HG03103 (cell line): ENCODE data around the gene ZFAND2A.
"Not testable (repeated sequence)": the region's sequence is repeated elsewhere in the genome, so short reads cannot be mapped to it uniquely, and the experiment has no call there.

ENCODE experiments used
- ATAC-seq: cut with Tn5 transposase; IDR thresholded peaks from one replicate; pipeline ENCODE4 v1.9.1; 2021; ENCODE audit warnings: low read depth; ENCODE audit not compliant: unreplicated experiment

The ZFAND2A gene

DNA sequence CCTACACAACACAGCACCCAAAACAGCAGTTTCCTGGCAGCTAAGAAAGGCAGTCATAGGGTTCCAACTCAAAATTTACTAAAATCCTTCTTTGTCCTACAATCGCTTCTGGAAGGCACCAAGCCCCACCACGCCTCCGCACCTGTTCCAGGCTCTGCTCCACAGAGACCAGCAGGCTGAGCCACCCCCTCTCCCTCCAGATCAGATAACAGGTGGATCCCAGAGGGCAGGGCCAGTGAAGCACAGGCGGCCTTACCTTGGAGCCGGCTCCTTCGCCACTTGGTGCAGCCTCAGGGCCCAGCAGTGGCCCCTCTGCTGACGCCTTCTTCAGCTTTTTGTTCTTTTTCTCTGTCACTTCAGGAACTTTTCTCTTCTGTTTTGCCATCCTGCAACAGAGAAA, 33.0 kb downstream of the ZFAND2A start:
- no peak for ATAC-seq

DNA sequence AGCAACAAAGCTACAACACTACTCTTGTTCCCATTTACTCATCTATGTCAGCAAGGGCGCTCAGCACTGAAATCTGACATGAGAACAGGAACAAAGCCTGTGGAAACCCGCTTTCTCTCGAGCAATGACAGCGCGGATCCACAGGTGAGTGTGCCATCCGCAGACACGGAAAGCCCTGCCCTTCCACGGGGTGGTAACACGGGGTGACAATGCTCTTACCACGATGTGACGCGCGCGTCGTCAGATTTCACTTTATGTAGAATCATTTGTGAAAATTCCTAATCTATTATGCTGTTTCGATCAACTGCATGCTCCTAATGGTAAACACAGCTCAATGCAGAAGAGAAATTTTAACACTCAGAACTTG, 34.4 kb downstream of the ZFAND2A start:
- no peak for ATAC-seq

DNA sequence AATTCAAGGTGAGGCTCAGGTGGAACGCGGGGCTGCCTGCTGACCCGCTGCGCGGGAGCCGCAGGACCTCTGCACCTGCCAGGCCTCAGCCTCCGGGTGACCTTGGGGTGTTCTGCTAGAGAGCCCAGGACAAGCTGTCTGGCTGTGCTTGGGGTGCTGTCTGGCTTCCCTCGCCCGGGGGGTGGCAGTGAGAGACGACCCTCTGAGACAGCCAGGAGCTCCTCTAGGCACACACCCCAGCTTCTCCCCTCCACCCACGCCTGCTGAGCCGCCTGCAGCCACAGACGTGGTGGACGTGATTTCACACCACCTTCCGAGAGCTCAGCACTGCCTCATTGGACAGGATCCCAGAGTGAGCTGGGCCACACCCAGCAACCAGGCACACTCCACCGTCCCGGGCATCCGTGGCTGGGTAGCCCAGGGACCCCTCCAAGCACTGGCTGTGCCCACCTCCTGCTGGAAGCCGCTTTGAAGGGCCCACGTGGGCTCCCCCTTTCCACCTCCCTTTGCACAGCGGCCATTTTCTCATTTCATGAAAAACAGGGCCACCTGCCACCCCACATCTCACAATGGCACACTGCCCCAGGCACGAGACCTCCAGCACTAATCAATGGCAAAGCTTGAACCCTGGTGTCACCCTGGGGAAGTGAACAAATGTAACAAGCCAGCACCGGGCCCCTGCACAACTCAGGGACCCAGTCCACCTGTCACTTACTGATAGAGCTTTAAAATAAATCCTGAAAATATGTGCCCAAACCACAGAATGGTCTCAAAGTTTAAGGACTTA, 35.0 kb downstream of the ZFAND2A start:
- no peak for ATAC-seq

DNA sequence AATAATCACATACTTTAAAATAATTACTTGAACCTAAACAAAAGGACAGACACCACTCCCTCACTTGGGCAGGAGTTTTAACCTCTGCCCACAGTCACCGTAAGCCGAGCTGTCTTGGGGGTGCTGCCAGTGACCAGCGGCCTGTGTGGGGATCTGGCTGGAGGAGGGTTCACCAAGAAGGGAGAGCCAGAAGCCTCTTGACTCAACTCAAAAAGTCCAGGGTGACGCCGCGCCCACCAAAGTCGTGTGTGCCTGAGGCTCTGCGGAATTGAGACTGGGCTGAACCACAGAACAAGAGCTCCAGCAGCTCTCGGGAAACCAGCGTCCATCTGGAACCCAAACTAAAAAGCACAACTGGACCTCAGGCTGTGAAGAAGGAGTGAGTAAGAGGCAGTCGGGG, 35.8 kb downstream of the ZFAND2A start:
- no peak for ATAC-seq

DNA sequence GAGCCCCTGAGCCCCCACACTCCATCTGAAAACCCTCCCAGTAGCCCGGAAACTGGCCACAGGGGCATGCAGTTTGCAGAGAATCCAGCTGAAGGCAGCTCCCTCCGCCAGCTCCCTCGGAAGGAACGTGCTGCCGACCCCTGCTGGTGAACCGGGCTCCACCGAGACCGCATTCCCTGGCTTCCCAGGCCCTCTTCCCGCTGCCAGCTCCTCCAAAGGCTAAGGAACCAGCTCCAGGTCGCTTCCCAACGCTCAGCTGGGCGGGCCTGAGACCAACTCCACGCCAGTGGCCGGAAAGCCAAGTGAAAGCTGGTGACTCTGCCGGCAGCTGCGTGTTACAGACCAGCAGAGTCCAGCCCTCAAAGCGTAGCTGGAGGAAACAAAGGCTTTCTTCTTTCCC, 36.3 kb downstream of the ZFAND2A start:
- no peak for ATAC-seq

DNA sequence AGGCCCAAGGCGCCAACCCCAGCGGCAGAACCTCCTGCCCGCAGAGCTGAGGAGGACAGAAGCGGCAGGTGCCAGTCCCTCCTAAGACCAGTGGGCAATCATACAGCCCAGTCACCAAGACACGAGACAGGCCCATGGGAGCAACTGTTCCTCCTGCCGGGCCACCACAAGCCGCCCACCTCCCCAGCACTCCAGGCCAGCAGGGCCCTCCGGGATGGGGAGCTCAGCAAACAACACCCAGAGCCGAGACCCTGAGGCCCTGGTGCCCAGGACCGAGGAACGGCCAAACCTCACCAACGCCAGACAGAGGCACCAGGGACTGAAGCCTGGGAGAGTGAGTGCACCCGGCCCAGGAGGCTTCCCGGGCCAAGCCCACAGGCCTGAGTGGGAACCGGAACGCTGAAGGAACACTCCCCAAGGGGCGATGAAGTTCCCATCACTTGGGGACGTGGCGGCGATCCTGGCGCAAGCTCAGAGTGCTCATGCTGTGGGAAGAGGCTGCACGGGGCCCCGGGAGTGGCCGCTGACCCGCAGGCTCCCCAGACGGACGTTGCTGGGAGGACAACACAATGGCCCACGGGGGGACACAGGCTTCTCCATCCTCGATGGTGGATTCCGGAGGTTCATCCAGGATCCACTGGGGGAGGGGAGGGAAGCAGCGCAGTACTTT, 37.0 kb downstream of the ZFAND2A start:
- no peak for ATAC-seq

DNA sequence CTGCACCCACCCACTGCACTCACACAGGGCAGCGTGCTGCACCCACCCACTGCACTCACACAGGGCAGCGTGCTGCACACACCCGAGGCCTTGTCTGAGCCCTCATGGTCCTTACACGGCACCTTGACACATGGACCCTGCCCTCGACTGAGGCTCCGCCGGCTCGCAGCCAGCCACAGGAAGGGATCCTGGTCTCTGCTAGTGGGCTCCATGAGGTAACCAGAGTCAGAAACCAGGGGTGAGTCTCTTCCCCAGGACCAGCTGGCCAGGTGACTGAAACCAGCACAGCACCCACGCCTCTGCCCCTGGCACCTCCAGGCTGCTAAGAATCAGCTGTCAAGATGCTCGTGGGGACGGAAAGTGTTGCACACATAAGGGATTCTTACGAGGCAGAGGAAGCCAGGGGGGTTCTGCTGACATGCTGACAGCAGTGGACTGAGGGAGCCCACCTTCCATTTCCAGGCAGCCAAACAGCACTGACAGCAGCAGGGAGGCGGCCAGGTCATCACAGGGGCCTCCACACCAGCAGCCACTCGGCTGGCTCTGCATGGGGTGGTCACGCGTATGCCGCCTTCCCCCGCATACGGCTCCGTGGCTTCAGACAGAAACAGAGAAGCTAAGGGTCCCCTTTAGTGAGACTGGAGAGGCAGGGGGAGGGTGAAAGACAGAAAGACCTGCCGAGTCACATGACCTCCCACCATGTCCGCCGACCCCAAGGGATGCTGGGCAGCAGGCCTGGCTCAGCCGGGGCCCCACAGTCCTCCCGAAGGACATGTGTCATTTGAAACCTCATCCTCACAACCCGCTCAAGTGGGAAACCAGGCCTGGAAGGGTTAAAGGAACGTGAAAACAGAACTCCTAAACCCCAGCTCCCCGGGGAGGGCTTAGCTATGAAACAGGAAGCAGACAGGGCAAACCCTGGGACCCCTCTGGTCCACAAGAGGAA, 37.8 kb downstream of the ZFAND2A start:
- no peak for ATAC-seq

DNA sequence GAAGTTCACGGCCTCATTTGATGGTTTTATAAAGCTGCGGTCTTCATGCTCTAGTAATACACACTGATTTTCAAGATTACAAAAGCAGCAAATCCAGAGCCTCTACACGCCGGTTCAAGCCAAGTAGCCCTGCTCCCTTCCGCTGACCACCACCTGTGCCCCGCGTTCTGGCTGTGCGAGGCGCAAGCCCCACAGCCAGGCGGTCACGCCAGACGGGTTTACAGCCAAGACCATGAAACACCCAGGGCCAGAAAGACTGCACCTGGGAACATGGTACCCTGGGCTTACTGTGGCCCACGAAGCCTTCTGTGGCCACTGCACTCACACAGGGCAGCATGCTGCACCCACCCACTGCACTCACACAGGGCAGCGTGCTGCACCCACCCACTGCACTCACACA, 38.5 kb downstream of the ZFAND2A start:
- ATAC-seq: no peak

DNA sequence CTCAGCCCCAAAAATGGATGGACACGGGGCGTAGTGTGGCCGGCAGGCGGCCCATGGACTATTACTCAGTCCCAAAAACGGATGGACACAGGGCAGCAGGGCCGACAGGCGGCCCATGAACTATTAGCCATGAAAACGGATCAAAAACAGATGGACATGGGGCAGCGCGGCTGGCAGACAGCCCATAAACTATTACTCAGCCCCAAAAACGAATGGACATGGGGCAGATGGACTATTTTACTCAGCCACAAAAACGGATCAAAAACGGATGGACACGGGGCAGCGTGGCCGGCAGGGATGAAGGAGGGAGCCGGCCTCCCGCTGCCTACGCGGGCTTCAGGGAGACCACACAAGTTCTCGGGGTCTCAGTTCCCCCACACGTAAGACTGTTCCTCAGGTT, 39.2 kb downstream of the ZFAND2A start:
- ATAC-seq: no peak

DNA sequence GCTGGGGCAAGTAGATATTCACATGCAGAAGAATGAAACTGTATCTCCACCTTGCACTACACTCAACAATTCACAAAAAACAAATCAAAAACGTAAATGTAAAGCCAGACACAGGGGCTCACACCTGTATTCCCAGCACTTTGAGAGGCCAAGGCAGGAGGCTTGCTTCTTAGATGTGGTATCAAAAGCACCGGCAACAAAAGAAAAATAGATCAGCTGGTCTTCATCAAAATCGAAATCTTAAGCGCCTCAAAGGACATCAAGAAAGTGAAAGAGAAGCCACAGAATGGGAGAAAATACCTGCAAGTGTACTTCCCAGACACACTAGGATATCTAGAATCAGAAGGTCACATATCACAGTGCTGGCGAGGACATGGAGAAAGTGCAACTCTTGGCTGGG, 40.8 kb downstream of the ZFAND2A start:
- no peak for ATAC-seq

DNA sequence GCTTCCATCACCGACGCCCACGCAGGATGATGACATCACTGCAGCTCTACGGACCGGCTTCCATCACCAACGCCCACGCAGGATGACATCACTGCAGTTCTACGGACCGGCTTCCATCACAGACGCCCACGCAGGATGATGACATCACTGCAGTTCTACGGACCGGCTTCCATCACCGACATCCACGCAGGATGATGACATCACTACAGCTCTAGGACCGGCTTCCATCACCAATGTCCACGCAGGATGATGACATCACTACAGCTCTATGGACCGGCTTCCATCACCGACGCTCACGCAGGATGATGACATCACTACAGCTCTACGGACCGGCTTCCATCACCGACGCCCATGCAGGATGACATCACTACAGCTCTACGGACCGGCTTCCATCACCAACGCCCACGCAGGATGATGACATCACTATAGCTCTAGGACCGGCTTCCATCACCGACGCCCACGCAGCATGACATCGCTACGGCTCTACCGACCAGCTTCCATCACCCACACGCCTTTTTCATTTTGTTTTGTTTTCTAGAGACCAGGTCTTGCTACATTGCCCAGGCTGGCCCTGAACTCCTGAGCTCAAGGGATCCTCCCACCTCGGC, 42.6 kb downstream of the ZFAND2A start:
- ATAC-seq: no peak

DNA sequence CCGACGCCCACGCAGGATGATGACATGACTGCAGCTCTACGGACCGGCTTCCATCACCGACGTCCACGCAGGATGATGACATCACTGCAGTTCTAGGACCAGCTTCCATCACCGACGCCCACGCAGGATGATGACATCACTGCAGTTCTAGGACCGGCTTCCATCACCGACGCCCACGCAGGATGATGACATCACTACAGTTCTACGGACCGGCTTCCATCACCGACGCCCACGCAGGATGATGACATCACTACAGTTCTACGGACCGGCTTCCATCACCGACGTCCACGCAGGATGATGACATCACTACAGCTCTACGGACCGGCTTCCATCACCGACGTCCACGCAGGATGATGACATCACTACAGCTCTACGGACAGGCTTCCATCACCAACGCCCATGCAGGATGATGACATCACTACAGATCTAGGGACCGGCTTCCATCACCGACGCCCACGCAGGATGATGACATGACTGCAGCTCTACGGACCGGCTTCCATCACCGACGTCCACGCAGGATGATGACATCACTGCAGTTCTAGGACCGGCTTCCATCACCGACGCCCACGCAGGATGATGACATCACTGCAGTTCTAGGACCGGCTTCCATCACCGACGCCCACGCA, 43.5 kb downstream of the ZFAND2A start:
- ATAC-seq: not testable (repeated sequence)

DNA sequence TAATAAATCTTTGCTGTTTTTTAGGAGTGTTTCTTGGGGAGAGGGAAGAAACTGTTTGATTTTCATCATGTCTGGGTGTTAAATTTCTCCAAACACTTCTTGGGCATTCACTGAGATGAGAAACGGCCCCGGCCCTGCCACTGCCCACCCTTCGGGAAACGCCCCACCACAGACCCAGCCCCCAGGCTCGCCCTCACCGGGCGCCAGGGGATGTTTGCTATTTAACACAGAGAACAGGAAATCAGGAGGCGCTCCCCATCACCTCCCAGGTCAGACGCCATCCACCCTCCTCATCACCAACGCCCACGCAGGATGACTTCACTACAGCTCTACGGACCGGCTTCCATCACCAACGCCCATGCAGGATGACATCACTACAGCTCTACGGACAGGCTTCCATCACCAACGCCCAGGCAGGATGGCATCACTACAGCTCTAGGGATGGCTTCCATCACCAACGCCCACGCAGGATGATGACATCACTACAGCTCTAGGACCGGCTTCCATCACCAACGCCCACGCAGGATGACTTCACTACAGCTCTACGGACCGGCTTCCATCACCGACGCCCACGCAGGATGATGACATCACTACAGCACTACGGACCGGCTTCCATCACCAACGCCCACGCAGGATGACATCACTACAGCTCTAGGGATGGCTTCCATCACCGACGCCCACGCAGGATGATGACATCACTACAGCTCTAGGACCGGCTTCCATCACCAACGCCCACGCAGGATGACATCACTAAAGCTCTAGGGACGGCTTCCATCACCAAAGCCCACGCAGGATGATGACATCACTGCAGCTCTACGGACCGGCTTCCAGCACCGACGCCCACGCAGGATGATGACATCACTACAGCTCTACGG, 44.6 kb downstream of the ZFAND2A start:
- not testable (repeated sequence) for ATAC-seq

DNA sequence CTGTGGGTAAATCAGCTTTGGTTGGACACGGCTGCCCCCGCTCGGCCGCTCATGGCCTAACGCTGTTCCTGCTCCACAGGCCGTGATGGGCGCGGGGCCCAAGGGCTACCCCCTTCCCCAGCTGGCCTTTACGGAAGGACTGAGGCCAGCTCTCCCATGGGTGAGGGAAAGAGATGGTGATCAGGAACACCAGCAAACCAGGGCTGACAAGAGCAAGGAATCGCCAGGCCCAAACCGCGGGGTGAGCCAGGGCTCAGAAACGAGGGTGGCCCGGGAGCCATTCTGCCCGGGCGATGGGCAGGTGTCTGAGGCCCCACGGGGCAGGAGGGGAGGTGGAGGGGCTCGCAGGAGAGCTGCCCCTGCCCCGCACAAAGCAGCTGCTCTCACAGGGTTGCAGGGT, 45.5 kb downstream of the ZFAND2A start:
- no peak for ATAC-seq

DNA sequence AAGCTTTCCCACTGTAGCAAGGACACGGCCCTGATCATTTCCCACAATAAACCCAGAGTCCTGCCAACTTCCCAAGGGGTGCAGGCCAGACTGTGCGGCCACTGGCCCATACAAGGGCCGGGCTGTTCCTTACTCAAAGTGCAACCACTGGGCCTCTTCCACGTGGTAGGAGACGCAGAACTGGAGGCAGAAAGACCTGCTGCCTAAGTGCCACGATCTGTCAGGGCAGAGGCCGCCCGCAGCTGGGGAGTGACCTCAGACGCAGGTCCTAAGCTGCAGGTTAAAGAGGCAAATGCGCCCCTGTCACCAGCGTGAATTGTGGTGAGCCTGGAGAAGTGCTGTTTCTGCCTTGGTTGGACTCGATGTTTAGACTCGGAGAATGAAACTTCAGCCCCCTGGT, 45.9 kb downstream of the ZFAND2A start:
- no peak for ATAC-seq

DNA sequence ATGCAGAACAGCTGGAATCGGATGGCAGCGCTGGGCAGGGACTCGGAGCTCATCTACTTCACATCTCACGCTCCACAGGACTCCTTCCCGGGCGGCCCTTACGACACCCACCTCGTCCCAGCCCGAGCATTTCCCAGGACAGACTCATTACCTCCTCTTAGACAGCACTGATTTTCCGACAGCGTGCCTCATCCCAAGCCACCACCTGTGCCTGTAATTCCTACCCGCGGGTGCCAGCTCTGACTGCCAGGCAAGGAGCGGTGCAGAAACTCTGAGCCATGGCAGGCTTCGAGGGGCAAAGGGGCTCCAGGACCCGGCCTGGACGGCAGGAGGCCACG, 46.5 kb downstream of the ZFAND2A start:
- no peak for ATAC-seq

DNA sequence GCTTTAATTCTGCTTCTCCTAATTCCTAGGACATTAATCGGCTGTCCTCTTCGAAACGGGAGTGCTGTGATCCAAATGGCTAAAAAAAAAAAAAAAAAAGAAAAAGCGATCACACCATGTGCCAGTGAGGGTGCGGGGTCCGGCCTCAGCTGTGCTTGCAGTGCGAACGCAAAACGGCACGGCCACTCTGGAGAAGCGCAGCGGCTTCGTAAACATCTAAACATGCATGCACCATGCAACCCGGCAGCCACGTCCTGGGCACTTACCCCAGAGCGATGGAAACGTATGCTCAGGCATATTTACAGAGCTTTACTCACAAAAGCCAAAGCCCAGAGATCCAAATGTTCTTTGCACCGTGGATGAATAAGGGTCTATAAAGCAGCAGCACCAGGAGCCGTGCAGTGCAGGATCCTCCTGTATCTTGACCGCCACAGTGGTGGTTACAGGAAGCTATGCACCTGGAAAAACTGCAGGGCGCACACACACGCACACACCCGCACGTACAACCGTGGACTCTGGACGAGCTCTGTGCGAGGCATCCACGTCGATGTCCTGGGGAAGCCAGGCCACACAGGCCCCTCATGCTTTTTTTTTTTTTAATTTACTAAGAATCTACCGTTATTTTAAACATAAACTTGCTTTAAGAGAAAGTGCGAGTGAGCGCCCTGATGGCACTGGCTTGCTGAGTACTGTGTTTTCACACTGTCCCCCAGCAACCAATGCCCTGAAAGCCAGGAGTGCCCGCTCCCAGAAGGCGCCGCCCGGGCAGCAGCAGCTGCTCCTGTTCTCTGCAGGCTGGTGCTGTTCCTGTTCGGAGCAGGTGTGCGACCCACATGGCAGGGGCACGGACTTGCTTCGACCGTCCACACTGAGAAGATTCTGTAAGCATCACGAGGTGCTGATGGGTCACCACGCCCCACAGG, 47.1 kb downstream of the ZFAND2A start:
- no peak for ATAC-seq

DNA sequence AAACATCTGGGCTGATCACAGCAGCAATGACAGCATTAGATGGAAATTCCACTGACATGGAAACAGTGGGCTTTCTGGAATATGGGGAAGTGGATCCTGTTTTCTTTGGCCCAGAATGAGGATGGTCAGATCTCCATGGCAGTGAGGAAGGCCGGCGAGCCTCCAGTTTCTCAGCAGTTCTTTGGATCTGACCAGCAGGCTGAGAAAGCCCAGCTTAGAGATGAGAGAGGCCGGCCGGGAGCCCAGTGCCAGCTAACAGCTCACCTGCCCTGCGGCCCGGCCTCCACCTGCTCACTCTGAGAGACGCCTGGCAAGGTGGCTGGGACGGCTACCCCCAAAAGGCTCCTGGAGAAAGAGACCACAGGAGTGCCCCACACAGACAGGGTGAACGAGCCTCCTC, 47.9 kb downstream of the ZFAND2A start:
- ATAC-seq: no peak

DNA sequence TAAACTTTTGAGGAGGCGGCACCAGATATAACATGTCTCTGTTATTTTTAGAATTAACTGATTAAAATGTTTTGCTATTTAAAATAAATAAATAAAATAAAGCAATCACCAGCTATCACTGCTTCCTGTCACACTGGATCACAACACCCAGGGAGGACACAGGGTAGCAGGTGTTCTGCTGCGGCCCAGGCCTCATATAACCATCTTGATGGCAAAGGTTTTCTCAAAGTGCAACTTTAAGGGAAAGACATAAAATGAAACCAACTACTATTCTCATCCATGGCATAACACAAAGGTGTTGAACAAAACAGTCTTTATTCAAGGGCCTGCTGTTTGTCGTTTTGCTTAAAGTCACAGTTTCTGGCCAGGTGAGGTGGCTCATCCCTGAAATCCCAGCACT, 48.8 kb downstream of the ZFAND2A start:
- ATAC-seq: no peak
